GM19035 (cell line): ENCODE results near the gene POLN.
"Not testable (repeated sequence)": the region's sequence is repeated elsewhere in the genome, so short reads cannot be mapped to it uniquely, and the experiment has no call there.

Experiments
- ATAC-seq: cut with Tn5 transposase; IDR thresholded peaks from one replicate; pipeline ENCODE4 v1.9.1; 2021; ENCODE audit not compliant: unreplicated experiment

Gene POLN

DNA sequence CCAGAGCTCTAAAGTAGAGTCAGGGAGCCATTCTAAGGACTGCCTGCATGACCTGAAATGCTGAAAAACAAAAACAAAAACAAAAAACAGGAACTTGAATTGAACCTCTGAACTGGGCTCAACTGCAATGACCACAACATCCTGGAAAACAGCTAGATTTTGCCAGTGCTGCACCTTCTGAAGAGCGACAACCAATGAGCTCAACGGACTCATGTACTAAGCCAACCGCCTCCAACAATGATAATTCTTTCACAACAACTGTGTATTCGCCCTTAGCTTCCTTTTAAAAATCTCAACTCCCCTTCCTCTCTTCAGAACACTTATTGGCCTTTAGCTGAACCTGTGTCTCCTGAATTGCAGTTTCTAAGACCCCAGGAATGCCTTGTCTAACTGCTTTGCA lies 69.8 kb downstream of the POLN start:
- no peak for ATAC-seq

DNA sequence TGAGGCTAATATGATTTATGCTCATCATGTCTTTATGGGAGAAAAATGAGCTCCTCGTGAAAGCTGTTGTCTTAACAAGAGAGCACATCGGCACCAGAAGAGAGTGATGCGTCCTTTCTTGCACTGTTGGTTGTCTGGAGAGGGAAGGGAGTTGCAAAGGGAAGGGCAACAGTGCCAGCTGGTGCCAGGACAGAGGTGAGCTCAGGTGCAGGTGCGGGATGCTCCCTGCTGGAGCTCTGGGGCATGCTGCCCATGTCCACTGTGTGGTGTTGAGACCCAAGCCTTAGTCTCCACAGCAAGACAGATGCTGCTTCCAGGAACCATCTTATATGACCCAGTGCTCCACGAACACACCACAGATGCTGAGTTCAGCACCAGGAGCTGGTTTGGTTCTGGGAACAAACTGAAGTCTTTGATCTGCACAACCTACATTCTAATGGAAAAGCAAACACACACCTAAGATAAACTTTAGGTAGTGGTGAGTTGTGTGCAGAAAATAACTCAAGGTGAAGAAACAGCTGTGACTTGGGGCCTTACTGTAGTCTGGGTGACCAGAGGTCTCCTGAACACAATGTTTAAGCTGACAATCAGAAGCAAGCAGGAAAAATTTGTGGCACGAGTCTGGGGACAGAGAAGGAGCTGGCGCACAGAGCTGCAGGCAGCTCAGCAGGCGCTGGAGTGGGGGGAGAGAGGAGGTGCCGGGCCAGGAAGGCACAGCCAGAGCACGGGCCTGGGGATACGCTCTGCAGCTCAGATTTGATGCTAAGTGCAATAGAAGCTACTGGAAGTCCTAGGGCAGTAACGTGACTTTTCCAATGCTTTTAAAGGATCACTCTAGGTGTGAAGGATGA lies 73.2 kb downstream of the POLN start:
- no peak for ATAC-seq

DNA sequence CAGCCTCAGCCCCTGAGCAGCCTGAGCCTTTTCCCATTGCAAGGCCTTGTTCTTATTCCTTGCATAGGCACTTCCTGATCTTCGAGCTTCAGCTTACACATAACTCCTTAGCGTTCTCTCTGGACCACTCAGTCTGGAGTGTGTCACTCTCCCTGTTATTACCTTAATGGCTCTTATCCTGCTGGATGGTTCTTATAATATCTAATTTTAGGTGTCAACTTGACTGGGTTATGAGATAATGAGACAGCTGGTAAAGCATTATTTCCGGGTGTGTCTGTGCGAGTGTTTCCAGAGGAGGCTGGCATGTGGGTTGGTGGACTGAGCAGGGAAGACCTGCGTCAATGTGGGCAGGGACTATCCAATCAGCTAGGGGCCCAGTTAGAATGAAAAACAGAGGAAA lies 75.7 kb downstream of the POLN start:
- no peak for ATAC-seq

DNA sequence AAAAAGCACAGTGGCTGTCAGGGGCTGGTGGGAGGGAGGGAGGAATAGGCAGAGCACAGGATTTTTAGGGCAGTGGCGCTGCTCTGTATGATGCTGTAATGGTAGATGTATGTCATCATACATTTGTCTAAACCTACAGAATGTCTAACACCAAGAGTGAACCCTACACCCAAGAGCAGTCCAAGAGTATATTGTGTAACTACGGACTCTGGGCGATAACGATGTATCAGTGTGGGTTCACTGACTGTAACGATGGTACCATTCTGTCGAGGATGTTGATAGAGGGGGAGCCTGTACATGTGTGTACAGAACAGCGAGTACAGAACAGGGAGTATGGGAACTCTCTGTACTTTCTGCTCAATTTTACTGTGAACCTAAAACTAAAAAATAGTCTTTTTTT lies 76.5 kb downstream of the POLN start:
- no peak for ATAC-seq

GRCh38 chr4:2163311-2163821 lies 78.6 kb downstream of the POLN start:
- ATAC-seq = no peak

GRCh38 chr4:2161092-2161703 lies 80.7 kb downstream of the POLN start:
- ATAC-seq = not testable (repeated sequence)

GRCh38 chr4:2159931-2160330 lies 82.0 kb downstream of the POLN start:
- no peak for ATAC-seq

DNA sequence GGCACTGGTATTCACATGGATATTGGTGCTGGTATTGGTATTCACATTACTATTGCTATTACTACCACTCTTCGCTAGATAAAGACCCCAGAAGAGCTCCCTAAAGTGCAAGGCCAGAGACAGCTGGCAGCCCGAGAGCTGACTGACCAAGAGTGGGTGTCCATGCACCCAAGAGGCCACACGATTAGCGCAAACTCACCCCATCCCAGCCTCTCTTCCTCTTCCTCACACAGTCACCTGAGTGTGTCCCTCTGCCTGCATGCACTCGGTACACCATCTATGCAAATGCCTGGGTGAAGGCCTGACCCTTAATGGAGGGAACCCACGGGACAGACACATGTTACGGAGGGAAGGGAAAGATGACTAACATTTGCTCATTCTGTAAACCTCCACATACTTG lies 86.7 kb downstream of the POLN start:
- no peak for ATAC-seq

DNA sequence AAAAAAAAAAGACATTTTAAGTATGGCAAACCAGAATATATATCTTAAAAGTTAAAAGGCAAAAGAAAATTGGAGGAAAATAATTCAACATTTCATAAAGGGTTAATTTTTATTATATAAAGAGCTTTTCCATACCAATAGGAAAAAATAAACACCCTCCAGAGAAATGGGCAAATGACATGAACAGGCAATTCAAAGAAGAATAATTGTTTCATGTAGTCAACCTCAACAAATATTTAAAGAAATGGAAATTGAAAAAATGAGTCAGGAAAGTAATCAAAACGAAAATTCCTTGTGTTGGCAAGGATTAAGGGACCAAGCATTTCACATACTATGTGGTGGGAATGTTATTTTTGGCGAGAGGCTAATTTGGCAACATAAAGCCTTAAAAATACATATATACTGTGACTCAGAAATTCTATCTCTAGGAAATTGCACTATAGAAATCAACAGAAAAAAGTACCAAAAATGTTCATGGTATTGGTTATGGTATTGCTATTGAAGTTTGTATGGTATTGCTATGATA lies 87.6 kb downstream of the POLN start:
- ATAC-seq = no peak

GRCh38 chr4:2151544-2151943 lies 90.4 kb downstream of the POLN start:
- no peak for ATAC-seq

DNA sequence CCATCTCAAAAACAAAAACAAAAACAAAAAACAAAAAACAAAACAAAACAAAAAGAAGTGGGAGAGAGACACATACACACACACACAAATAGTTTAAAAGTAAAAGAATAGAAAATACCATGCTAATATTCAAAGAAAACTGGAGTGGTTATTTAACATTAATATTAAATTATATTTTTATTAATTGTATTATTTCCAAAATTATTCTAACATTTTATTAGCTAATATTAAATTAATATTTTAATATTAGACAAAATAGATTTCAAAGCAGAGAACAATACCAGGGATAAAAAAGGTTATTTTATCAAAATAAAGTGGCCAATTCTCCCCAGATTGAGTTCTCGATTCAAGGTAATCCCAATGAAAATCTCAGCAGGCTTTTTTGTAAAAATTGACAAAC lies 91.8 kb downstream of the POLN start:
- no peak for ATAC-seq

DNA sequence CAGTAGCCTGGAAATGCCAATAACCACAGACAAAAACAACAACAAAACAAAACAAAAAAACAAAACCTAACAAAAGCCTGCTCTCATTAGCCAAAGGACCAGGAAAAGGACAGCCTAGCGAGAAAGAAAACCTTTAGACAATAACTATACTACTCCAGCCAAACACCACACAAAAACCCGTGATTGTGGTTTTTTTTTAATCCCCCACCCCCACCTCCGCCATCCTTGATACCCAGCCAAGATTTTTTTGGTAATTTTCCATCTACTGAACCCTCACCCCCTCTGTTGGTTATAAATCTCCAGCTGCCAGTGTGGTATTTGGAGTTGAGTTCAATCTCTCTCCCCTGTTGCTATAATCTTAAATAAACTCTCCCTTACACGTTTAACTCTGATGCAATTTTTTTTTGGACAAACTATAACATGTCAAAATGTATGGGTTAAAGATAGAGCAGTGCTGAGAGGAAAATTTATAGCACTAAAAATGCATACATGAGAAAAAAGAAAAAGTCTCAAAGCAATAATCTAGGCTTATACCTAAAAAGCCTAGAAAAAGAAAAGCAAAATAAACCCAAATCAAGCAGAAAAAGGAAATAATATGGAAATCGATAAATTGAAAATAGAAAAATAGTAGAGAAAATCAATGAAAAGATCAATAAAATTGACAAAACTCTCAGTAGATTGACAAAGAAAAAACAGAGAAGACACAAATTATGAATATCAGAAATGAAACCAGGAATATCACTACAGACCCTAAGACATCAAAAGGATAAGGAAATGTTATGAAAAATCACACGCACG lies 99.1 kb downstream of the POLN start:
- no peak for ATAC-seq

DNA sequence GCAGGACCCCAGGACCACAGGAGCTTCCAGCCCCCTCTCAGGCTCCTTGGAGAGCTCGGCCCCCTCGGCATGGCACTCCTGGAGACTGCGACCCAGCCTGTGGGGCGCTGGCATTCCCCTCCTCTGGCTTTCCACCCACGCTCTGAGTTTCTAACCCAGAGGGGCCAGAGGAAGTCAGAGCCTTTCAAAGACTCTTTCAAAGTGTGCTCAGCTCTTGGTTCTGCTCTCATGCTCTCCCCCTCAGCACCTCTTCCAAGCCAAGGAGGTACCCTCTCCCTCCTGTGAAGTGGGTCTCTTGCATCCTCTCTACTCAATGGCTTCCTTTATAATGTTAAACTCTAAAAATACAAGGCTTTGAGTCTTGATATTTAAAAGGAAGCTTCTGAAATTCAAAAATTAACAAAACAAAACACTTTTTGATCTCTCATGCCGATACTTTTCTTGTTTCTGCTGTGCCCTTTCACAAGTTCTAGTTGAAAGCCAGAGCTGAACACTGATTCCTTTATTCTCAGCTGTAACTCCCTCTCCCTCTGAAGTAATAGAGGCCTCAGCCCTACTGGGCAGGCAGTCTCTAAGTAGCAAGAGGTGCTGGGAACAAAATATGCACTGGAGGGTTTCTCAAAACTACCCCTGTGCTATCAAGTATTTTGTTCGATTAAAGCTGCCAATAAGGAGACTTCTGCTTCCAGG lies 100.0 kb downstream of the POLN start:
- no peak for ATAC-seq

GRCh38 chr4:2141022-2141761 lies 100.7 kb downstream of the POLN start:
- no peak for ATAC-seq

DNA sequence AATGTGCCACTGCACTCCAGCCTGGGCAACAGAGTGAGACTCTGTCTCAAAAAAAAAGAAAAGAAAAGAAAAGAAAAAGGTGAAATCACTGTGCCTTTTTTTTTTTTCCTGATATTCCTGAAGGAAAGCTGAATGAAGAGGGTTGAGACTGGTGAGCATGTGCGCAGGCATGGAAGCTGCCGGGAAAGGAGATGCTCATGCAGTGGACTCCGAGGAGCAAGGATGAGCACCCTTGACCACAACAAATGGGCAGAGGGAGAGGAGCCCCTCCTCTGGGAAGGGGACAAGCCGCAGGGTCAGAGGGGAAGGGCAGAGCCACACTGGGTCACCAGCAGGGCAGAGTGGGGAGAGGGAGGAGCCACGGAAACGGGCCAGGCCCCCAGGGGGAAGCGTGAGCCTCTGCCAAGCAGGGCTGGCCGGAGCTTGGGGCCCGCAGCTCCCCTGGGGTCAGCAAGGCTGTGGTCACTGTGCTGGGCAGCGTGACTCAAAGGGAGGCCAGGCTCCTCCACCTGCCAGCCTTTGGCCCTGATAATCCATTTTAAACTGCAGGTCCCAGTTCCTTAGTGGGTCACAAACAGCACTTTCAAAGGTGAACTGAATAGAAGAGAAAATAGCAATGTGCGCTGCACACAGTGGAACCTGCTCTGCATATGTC lies 102.9 kb downstream of the POLN start:
- ATAC-seq = no peak

DNA sequence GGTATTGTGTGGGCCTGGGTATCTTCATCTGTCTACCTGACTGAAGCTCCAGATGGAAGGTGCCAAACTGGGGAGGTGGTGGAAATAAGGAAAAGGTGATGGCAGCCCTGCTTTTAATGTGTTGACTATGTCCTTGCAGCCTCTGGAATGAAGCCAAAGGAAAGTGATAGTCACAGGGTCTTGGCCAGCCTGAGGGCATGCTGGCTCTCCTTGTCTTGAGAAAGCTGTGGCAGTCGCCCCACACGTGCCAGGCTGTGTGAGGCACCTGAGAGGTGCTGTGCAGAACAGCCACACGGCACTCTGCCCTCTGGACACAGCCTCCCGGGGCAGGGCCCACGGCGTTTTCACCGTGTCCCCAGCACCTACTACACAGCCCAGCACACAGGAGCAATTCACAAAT lies 105.2 kb downstream of the POLN start:
- no peak for ATAC-seq

GRCh38 chr4:2135083-2135482 lies 106.8 kb downstream of the POLN start:
- no peak for ATAC-seq

GRCh38 chr4:2132438-2132837 lies 109.5 kb downstream of the POLN start:
- ATAC-seq = no peak

GRCh38 chr4:2127609-2128332 lies 114.2 kb downstream of the POLN start:
- no peak for ATAC-seq
